Ammon's horn (tissue), 1 donor: ENCODE data around the gene TEX261.

ENCODE experiments used
- DNase-seq: peaks from one replicate; pipeline ENCODE4 v3.0.0-alpha.2; 2016; ENCODE audit warnings: low spot score

TEX261 gene

DNA sequence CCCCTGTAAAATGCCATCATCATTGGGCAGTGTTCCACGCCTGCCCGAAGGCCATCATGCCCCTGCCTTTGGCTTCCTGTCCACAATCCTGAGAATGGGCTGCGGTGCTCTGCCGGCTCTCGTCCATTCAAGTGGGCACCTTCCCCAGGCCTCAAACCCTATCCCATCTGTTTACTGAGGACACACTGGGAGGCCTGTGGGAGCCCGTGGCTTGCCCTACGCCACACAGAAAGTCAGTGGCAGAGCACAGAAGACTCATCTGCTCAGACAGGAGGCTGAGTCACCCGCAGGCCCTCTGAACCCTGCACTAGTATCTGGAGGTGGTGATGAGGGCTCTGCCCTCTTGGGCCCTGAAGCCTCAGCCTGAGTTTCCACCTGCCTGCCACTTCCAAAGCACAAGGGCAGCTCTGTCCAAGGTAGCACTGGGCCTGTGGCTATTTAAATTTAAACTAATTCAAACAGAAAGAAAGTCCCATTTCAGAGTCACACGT is 35.4 kb downstream of the TEX261 start:
- DNase-seq = no peak

DNA sequence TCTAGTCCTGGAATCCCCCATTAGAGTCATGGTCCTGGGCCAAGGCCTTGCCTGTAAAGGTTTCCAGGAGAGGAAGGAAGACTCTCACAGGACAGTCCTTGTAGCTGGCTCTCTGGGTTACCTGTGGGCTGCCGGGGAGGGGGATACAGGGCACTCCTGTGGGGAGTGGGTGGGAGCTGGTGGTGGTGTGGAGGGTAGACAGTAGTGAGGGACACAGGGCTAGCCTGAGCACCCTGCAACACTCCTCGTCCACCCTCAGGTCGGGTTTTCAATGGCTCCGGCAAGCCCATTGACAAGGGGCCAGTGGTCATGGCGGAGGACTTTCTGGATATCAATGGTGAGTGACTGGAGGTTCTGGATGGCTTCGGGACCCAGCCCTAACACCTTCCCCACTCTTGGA is 35.9 kb downstream of the TEX261 start:
- no peak for DNase-seq

GRCh38 chr2:70957798-70958197 is 36.9 kb downstream of the TEX261 start:
- DNase-seq = no peak

DNA sequence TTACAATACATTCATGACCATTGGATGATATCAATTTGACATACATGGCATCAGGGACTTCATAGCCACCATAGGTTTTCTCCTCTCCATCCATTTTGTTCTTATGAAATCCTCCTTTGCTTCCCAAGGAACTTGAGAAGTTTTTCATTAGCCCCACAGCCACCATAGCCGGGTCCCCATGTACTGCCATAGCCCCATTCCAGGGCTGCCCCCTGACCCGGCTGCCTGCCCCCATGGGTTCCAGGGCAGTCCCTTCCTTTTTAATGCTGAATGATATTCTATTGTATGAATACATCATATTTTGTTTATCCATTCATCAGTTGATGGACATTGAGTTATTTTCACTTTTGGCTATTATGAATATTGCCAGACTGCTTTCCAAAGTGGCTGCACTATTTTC is 38.5 kb downstream of the TEX261 start:
- no peak for DNase-seq

GRCh38 chr2:70954886-70955285 is 39.8 kb downstream of the TEX261 start:
- DNase-seq = no peak

- no peak for DNase-seq
Observed at GRCh38 chr2:70949086-70949485, 45.6 kb downstream of the TEX261 start.

- peak; percentile 87 for DNase-seq
Observed at GRCh38 chr2:70948337-70949003, 46.2 kb downstream of the TEX261 start.

- DNase-seq = no peak
Observed at GRCh38 chr2:70947556-70948184, 47.0 kb downstream of the TEX261 start.

GRCh38 chr2:70946832-70947442 is 47.7 kb downstream of the TEX261 start:
- peak; percentile 81 for DNase-seq

DNA sequence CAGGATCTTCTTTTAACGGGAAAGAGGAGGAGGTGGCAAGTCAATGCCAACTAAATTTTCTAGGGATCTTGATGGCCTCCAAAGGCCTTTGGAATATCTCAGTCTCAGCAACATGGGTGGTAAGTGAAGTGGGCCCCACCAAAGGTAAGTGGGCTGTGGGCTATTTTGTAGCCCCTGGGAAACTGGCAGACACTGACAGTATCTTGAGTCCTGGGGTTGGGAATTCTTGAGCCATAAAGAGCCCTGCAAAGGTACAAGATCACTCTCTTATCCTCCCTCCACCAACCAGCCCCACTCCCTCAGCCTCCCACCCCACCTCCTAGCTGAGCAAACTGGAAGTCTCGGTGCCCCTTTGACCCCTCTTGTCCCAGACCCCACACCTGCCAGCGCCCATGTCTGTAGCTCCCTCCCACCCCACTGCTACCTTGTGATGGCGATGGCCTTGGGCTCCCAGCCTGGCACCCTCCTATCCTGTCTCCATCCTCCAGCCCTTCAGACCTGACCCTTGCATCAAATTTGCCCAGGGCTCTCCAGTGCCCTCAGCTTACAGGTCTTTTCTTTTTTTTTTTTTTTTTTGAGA is 50.5 kb downstream of the TEX261 start:
- DNase-seq = no peak

DNA sequence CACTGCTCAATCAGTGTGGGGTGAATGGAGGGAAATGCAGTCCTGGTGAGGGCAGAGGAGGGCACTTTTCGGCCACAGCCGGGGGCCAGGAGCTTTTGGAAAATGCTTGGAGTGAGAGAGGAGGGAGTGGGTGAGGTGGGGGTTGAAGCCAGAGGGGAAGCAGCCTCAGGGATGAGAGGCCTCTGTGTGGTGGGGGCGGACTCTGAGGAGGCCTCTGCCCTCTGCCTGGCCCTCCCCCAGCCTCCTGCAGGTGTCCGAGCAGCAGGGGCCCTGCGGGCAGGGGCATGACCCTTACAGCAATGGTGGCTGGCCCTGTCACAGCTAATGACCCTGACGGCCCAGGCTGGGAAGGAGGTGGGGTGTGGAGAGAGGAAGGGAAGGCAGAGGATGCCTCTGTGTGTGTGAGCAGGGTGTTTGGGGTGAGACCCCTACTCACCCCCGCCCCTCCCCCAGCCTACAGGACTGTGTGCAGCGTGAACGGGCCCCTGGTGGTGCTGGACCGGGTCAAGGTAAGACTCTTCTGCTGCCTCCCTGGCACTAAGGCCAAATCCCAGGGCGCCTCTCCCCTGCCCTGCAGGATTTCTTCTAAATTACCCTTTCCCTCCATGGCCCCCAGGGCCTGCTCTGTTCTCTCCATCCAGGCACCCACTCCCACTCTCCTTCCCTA is 51.3 kb downstream of the TEX261 start:
- DNase-seq = no peak

DNA sequence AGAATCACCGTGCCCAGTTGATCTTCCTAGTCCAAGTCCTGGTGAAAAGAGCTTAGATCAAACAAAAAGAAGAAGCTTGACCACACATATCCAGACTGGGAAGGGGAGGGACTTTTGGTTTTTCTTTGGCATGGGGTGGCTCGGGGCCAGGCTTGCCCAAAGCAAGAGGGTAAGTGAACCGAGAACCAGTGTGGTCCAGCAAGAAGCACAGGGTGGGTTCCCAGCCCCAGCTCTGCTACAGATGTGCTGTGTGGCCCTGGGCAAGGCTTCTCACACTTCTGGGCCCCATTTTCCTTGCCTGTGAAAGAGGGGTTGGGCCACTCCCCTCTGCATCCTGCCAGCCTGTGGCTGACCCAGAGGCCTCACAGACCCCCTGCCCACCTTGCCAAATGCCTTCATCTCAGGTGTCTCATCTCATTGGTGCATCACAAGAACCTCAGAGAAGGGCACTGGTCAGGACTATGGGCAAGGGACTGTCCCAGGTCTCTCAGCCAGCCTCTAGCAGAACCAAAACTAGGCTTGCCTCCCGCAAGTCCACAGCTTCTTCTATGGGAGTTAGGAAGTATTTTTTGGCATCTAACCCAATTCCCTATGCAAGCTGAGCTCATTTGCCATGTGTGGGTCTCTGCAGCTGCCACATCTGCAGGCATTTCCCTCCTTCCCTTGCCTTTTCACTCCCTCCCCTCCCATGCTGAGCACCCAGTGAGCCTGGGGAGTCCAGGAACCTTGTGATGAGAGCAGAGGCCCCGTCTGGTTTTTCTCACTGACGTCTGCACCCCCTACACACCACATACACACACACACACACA is 52.1 kb downstream of the TEX261 start:
- no peak for DNase-seq

DNA sequence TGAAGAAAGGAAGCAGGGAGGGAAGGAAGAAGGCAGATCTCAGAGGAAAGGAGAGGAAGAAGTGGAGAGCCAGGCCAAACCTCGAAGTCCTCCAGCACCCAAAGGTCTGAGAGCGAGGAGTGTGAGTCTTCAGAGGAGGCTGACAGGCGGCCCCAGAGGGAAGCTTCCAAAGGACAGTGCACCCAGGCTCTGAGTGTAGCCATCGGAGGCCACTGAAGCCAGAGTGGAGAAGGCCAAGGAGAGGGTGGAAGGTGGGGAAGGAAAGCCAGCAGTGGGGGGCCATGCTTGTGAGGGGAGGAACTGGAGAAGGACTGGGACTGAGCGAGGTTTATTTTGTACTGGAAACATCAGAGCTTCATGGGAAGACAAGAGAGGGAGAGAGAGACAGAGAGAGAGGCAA is 53.0 kb downstream of the TEX261 start:
- no peak for DNase-seq

- DNase-seq = no peak
Observed at GRCh38 chr2:70941186-70941585, 53.5 kb downstream of the TEX261 start.

- no peak for DNase-seq
Observed at GRCh38 chr2:70939839-70940580, 54.7 kb downstream of the TEX261 start.

- no peak for DNase-seq
Observed at GRCh38 chr2:70939001-70939838, 55.5 kb downstream of the TEX261 start.

- DNase-seq = no peak
Observed at GRCh38 chr2:70938586-70938950, 56.1 kb downstream of the TEX261 start.

DNA sequence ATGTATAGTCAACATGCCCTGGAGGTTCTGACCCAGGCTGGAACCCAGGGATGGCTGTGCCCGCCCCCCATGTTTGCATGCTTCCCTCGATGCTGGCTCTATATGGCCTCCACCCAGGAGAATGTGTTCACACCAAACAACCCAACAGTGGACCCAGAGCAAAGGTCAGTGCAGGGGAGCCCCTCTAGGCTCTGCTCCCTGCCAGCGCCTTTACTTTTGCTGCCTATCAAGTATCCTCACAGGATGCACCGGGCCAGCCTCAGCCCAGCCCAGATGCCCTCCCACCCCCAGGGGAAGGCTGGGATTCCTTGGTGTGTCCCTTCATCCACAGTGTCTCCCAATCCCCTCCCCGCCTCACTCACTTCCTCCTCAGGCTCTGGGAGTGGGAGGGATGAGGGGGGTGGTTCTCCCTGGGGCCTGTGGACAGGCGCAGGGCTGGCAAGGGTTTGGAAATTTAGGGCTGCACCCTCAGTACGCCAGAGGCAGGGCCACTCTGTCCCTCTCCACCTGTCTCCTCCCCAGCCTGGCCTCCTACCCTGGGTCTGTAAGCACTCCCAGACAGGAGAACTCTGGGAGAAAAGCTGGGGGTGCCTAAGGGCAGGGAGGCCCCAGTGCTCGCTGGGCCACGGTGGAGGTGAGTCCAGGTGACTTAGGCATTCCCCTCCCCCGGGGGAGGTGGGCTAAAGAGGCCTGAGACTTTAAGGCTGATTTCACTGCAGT is 56.6 kb downstream of the TEX261 start:
- DNase-seq = no peak
